Ovary (tissue), 10 donors: ENCODE measurements around the gene ATP10D. TPM values are rescaled to one million over a fixed set of nuclear protein-coding genes. Genes with fewer than 3 reads are reported as not detected.

Experiments
- DNase-seq, 5 donors: peaks; one replicate each; pipeline ENCODE4 v3.0.0-alpha.2; 2019 to 2020
- H3K27ac ChIP-seq, 2 donors: fragments of 200-600 bp; one replicate each; pipeline versions ENCODE4 v1.5.1 to v1.8.0; 2019 to 2022
- H3K27me3 ChIP-seq: fragments of 200-600 bp; one replicate; pipeline ENCODE4 v1.8.0; 2022
- H3K36me3 ChIP-seq: fragments of 200-600 bp; sonication (generic); one replicate; pipeline ENCODE4 v1.5.1; 2019
- H3K4me1 ChIP-seq: one replicate; pipeline ENCODE4 v1.8.1; 2013; ENCODE audit warnings: mild to moderate bottlenecking, moderate library complexity; ENCODE audit not compliant: insufficient read depth
- H3K4me3 ChIP-seq: fragments of 200-600 bp; sonication (generic); one replicate; pipeline ENCODE4 v1.5.1; 2017
- H3K9me3 ChIP-seq, 2 donors: fragments of 200-600 bp in 1 of 2; sonication (generic) in 1 of 2; one replicate each; pipeline versions ENCODE4 v1.5.1 to v1.8.1; 2013 to 2019; ENCODE audit warnings: mild to moderate bottlenecking in 1 of 2, moderate library complexity in 1 of 2
- EP300 ChIP-seq: sonication (generic); formaldehyde crosslinking; IDR thresholded peaks from one replicate; pipeline ENCODE4 v1.6.1; 2017; ENCODE audit warnings: antibody characterized with exemption
- POLR2A ChIP-seq: fragments of 450-650 bp; IDR thresholded peaks from one replicate; pipeline ENCODE4 v1.6.1; 2017; ENCODE audit warnings: antibody characterized with exemption, mild to moderate bottlenecking, moderate library complexity
- WGBS, 3 donors: extraction: QIAGEN DNeasy Blood & Tissue Kit in 1 of 3; methylation state at CpG; one replicate each; pipeline versions ENCODE4 v1.1.5 to v1.1.7; 2013 to 2017; 5-methylcytosine and 5-hydroxymethylcytosine counted together
- intact Hi-C, 4 donors: fragments of 100-400 bp; cut with DNase I; formaldehyde crosslinking; loops; one replicate each; pipeline versions ENCODE4 v1.11.0 to v1.15.1; 2022 to 2023
- long read RNA-seq, 3 donors: library from polyadenylated mRNA in 2 of 3; unstranded in 2 of 3; transcript quantifications; one replicate each; pipeline ENCODE4 v2.0.0 and lab custom pipeline, GENCODE V29; 2021 to 2026
- polyA plus RNA-seq, 2 donors: library from polyadenylated mRNA; stranded (reverse); fragments of 200-250 nt in 1 of 2; fragments of 350-450 nt in 1 of 2; fragmentation: Illumina TruSeq in 1 of 2; extraction: RNeasy Lipid Tissue Mini Kit (QIAGEN cat#74804) in 1 of 2; gene quantifications; one replicate each; pipeline ENCODE4 v1.2.3, GENCODE V29; 2013 to 2014
- total RNA-seq, 7 donors: library from RNA; depleted of rRNA in 2 of 7; stranded (reverse); fragments of >200 nt in 2 of 7; fragmentation: NEBNext Ultra II Directional in 3 of 7; extraction: Animal tissue kit (Norgen Biotek cat#: 25700) in 3 of 7; gene quantifications; one replicate each; pipeline versions ENCODE4 v1.1.0 to v1.2.4, GENCODE V29; 2016 to 2023
- TF ChIP-seq, protein P1 (sequence below), 3 donors: fragments of 450-650 bp in 2 of 3; fragments of 200-600 bp in 1 of 3; IDR thresholded peaks; one replicate each; pipeline versions ENCODE4 v1.5.1 to v1.8.0; 2016 to 2022; ENCODE audit warnings: antibody characterized with exemption in 3 of 3, mild to moderate bottlenecking in 1 of 3
- donor health status: DM: no; HTN: no; CAD: no; lungs with moderate emphysema.
- donor health status: DM: no; HTN: no; CAD: no.
- donor health status: Bipolar disorder and iron deficiency.
- donor health status: DM: yes; HTN: yes; CAD: no.
- donor health status: DM: no; HTN: no; CAD: no.
- donor health status: DM: yes; HTN: yes; CAD: no.

Gene ATP10D
- total RNA-seq = 10 to 100 TPM; 10.1 to 27.8 (median 19.6) TPM
- polyA plus RNA-seq = 10 to 100 TPM in 1 of 2 donors, 1 to 10 TPM in 1; 8.2 to 24.9 TPM
- long read RNA-seq, donor 1, partial matches to known transcripts = 0 of 4 reads
- long read RNA-seq, donor 1, other reads (novel, unspliced or antisense) = 1 of 4 reads
- long read RNA-seq, donor 2, partial matches to known transcripts = 5 of 7 reads
- long read RNA-seq, donor 2, other reads (novel, unspliced or antisense) = 0 of 7 reads
- long read RNA-seq, donor 3, full-length matches to known transcripts = 8 of 20 reads
- long read RNA-seq, donor 3, partial matches to known transcripts = 7 of 20 reads
- long read RNA-seq, donor 3, other reads (novel, unspliced or antisense) = 5 of 20 reads

- Histone ChIP-seq H3K4me1 (no peaks in the 10 kb centered on the region), H3K4me3 (peak within 1 kb of the TSS; percentile 67), H3K36me3 (no peaks in the 10 kb centered on the region), H3K27ac (peak within 1 kb of the TSS; percentile 82 to 91), H3K9me3 (no peaks in the 10 kb centered on the region), H3K27me3 (no peaks in the 10 kb centered on the region)
- intact Hi-C loops = no loop called here
- 0 to 1% (median 0%) methylated on average over 34 of the region's 34 CpGs for WGBS, 3 donors
- TF ChIP-seq EP300 (no peak), POLR2A (peak; percentile 88)
- TF ChIP-seq, protein P1, sequence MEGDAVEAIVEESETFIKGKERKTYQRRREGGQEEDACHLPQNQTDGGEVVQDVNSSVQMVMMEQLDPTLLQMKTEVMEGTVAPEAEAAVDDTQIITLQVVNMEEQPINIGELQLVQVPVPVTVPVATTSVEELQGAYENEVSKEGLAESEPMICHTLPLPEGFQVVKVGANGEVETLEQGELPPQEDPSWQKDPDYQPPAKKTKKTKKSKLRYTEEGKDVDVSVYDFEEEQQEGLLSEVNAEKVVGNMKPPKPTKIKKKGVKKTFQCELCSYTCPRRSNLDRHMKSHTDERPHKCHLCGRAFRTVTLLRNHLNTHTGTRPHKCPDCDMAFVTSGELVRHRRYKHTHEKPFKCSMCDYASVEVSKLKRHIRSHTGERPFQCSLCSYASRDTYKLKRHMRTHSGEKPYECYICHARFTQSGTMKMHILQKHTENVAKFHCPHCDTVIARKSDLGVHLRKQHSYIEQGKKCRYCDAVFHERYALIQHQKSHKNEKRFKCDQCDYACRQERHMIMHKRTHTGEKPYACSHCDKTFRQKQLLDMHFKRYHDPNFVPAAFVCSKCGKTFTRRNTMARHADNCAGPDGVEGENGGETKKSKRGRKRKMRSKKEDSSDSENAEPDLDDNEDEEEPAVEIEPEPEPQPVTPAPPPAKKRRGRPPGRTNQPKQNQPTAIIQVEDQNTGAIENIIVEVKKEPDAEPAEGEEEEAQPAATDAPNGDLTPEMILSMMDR (IDR thresholded peaks at IDR 0.05) = peak in 2 of 3 donors; percentile 23 to 32
- peak; percentile 95 to 96 (median 95) for DNase-seq
These were observed at the start of gene ATP10D for GRCh38 chr4:47485047-47485692. Gene ATP10D, plus strand, starts transcription at chr4:47485275. Its CDS starts 27,266 bp downstream, at chr4:47512541.

DNA sequence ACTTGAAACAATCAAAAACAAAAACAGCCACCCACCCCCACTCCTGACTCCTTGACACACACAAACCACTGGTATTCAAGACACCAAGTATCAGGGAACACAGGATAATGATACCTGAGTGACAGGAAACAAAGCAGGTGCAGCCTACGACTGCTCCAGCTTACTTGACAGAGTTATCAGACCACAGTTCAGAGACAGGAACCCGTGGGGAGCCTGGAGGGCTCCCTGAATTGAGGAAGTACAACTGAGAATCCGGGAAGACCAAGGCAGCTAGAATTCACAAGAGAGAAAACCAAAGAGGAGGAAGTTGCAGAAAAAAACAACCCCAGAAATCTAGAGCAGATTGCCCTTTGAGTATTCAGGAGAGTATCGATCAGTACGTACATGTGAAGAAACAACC is 42.1 kb upstream of the ATP10D start:
- Histone ChIP-seq H3K27ac (no peak overlapping the region), H3K27me3 (no peaks in the 10 kb centered on the region), H3K36me3 (no peaks in the 10 kb centered on the region), H3K9me3 (no peaks in the 10 kb centered on the region), H3K4me3 (no peak overlapping the region), H3K4me1 (no peaks in the 10 kb centered on the region)
- DNase-seq = no peak
- WGBS, 3 donors = 85 to 88% (median 87%) methylated on average over 5 of the region's 5 CpGs
- intact Hi-C loops = no loop called here
- TF ChIP-seq EP300 = no peak
- no peak for TF ChIP-seq POLR2A
- TF ChIP-seq, protein P1 (IDR thresholded peaks at IDR 0.05) = no peak

DNA sequence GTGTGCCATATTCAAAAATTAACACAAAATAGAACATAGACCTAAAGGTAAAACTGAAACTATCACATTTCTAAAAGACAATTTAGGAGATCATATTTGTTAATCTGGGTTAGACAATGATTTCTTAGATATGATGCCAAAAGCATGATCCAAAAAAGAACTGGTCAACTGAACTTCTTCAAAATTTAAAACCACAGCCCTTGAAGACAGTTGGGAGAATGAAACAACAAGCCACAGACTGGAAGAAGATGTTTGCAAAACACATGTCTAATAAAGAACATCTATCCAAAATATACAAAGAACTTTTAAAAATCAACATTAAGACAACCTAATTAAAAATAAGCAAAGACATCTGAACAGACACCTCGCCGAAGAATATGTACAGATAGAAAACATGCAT is 41.0 kb upstream of the ATP10D start:
- Histone ChIP-seq H3K4me3 (no peak overlapping the region), H3K9me3 (no peaks in the 10 kb centered on the region), H3K27ac (no peak overlapping the region), H3K36me3 (no peaks in the 10 kb centered on the region), H3K27me3 (no peaks in the 10 kb centered on the region), H3K4me1 (no peaks in the 10 kb centered on the region)
- intact Hi-C loops = no loop called here
- 62 to 80% (median 76%) methylated on average over 2 of the region's 2 CpGs for WGBS, 3 donors
- no peak for DNase-seq
- TF ChIP-seq POLR2A (no peak), EP300 (no peak)
- TF ChIP-seq, protein P1 (IDR thresholded peaks at IDR 0.05) = no peak

DNA sequence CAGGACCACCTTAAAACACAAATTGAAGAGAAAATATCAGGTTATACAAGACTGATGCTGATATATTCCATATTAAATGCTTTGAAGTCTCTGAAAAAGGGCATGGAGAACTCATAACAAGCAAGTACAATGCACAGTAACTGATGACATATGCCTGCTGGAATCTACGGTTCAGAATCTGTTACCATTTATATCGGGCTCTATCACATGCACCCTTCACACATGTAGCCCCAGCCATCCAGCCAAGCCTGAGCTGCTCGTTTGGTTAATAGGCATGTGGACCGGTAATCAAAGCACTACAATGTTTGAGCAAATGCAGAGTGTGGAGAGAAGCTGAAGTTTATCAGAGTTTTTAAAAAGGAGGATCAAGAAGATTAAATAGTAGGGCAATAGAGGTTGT is 33.4 kb upstream of the ATP10D start:
- TF ChIP-seq, protein P1 (IDR thresholded peaks at IDR 0.05) = no peak
- TF ChIP-seq EP300 = no peak
- TF ChIP-seq POLR2A = no peak
- Histone ChIP-seq H3K36me3 (no peaks in the 10 kb centered on the region), H3K4me1 (no peaks in the 10 kb centered on the region), H3K4me3 (no peak overlapping the region), H3K9me3 (no peaks in the 10 kb centered on the region), H3K27me3 (no peaks in the 10 kb centered on the region), H3K27ac (no peak overlapping the region)
- intact Hi-C loops = no loop called here
- no peak for DNase-seq
- WGBS, 3 donors = 22 to 56% (median 31%) methylated on average over 4 of the region's 4 CpGs
